ENCODE measurements around the gene NREP.

Gene NREP

GRCh38 chr5:111764019-111764418 is 7.0 kb upstream of the NREP start:
- no peak for DNase-seq

GRCh38 chr5:111762895-111763294 is 5.9 kb upstream of the NREP start:
- DNase-seq, result no peak

GRCh38 chr5:111758284-111758628 is 1.3 kb upstream of the NREP start:
- DNase-seq, result no peak

- DNase-seq, result peak; percentile 71
Measured at GRCh38 chr5:111757355-111758283, 625 bp upstream of the NREP start.

GRCh38 chr5:111755942-111756381 is 1.0 kb downstream of the NREP start:
- no peak for DNase-seq

GRCh38 chr5:111755345-111755941 is 1.6 kb downstream of the NREP start:
- DNase-seq, result no peak

- DNase-seq, result no peak
Measured at GRCh38 chr5:111753884-111754589, 3.0 kb downstream of the NREP start.

- no peak for DNase-seq
Measured at GRCh38 chr5:111752426-111752965, 4.5 kb downstream of the NREP start.

- DNase-seq, result no peak
Measured at GRCh38 chr5:111749303-111750026, 7.5 kb downstream of the NREP start.

GRCh38 chr5:111748304-111748763 is 8.7 kb downstream of the NREP start:
- no peak for DNase-seq

- no peak for DNase-seq
Measured at GRCh38 chr5:111747337-111747736, 9.7 kb downstream of the NREP start.

- DNase-seq, result no peak
Measured at GRCh38 chr5:111746791-111747190, 10.2 kb downstream of the NREP start.

- DNase-seq, result no peak
Measured at GRCh38 chr5:111745075-111745739, 11.8 kb downstream of the NREP start.

GRCh38 chr5:111744455-111744854 is 12.5 kb downstream of the NREP start:
- no peak for DNase-seq

GRCh38 chr5:111743988-111744387 is 13.0 kb downstream of the NREP start:
- DNase-seq, result no peak

- DNase-seq, result no peak
Measured at GRCh38 chr5:111743512-111743911, 13.5 kb downstream of the NREP start.

GRCh38 chr5:111742177-111742994 is 14.6 kb downstream of the NREP start:
- no peak for DNase-seq

- no peak for DNase-seq
Measured at GRCh38 chr5:111741278-111741677, 15.7 kb downstream of the NREP start.

GRCh38 chr5:111739416-111739815 is 17.6 kb downstream of the NREP start:
- no peak for DNase-seq

GRCh38 chr5:111738118-111738517 is 18.9 kb downstream of the NREP start:
- DNase-seq, result no peak

GRCh38 chr5:111737716-111738115 is 19.3 kb downstream of the NREP start:
- no peak for DNase-seq
